SK-N-SH treated with all-trans-retinoic acid at 6 μM for 48 hours (cell line): ENCODE measurements around the gene RALGPS1.
A peak's percentile ranks its signal among the peaks of the same experiment; 100 is the strongest.

Experiments used
- ATAC-seq: fragments of 200-7000 bp; cut with Tn5 transposase; 3 replicates; pipeline ENCODE4 v1.9.1; 2020; ENCODE audit warnings: mild to moderate bottlenecking, moderate library complexity
- ARNTL ChIP-seq: fragments of 450-650 bp; formaldehyde crosslinking; IDR thresholded peaks from 2 replicates; pipeline ENCODE4 v1.5.0; 2020; ENCODE audit warnings: low read depth, mild to moderate bottlenecking, moderate library complexity, borderline replicate concordance
- BACH2 ChIP-seq: fragments of 250-450 bp; sonication (Bioruptor Pico); IDR thresholded peaks from 2 replicates; pipeline ENCODE4 v1.9.0; 2021; ENCODE audit warnings: mild to moderate bottlenecking, borderline replicate concordance
- CREB5 ChIP-seq: fragments of 250-450 bp; sonication (Bioruptor Pico); IDR thresholded peaks from 2 replicates; pipeline ENCODE4 v1.5.1; 2020; ENCODE audit warnings: low read depth, mild to moderate bottlenecking, moderate library complexity
- CSDC2 ChIP-seq: fragments of 250-450 bp; sonication (Bioruptor Pico); IDR thresholded peaks from 2 replicates; pipeline ENCODE4 v1.5.0; 2020; ENCODE audit warnings: mild to moderate bottlenecking, moderate library complexity
- ESRRG ChIP-seq: fragments of 250-450 bp; sonication (Bioruptor Pico); IDR thresholded peaks from 2 replicates; pipeline ENCODE4 v1.6.1; 2021; ENCODE audit warnings: mild to moderate bottlenecking
- GLIS3 ChIP-seq: fragments of 250-450 bp; sonication (Bioruptor Pico); IDR thresholded peaks from 2 replicates; pipeline ENCODE4 v1.5.0; 2020; ENCODE audit warnings: mild to moderate bottlenecking, moderate library complexity
- ISL1 ChIP-seq: fragments of 250-450 bp; sonication (Bioruptor Pico); IDR thresholded peaks from 2 replicates; pipeline ENCODE4 v2.1.2; 2022; ENCODE audit warnings: mild to moderate bottlenecking, moderate library complexity
- OSR1 ChIP-seq: fragments of 250-450 bp; sonication (Bioruptor Pico); IDR thresholded peaks from 2 replicates; pipeline ENCODE4 v1.8.0; 2022; ENCODE audit warnings: moderate library complexity, mild to moderate bottlenecking, inconsistent platforms
- POU6F1 ChIP-seq: fragments of 250-450 bp; sonication (Bioruptor Pico); IDR thresholded peaks from 2 replicates; pipeline ENCODE4 v1.8.0; 2021; ENCODE audit warnings: low read depth, mild to moderate bottlenecking, moderate library complexity, borderline replicate concordance
- PPARA ChIP-seq: fragments of 250-450 bp; sonication (Bioruptor Pico); IDR thresholded peaks from 2 replicates; pipeline ENCODE4 v1.5.0; 2020; ENCODE audit warnings: mild to moderate bottlenecking, borderline replicate concordance
- RARB ChIP-seq: fragments of 250-450 bp; sonication (Bioruptor Pico); IDR thresholded peaks from 2 replicates; pipeline ENCODE4 v1.8.0; 2021; ENCODE audit warnings: mild to moderate bottlenecking, moderate library complexity
- TCF4 ChIP-seq: fragments of 250-450 bp; sonication (Bioruptor Pico); IDR thresholded peaks from 2 replicates; pipeline ENCODE4 v1.8.0; 2021; ENCODE audit warnings: mild to moderate bottlenecking, moderate library complexity, borderline replicate concordance
- TOX ChIP-seq: fragments of 250-450 bp; sonication (Bioruptor Pico); IDR thresholded peaks from 2 replicates; pipeline ENCODE4 v1.8.0; 2021; ENCODE audit warnings: mild to moderate bottlenecking, moderate library complexity, borderline replicate concordance
- TSHZ2 ChIP-seq: fragments of 250-450 bp; sonication (Bioruptor Pico); IDR thresholded peaks from 2 replicates; pipeline ENCODE4 v1.5.0; 2020; ENCODE audit warnings: mild to moderate bottlenecking, moderate library complexity
- ZC3H10 ChIP-seq: fragments of 250-450 bp; sonication (Bioruptor Pico); IDR thresholded peaks from 2 replicates; pipeline ENCODE4 v1.5.1; 2021; ENCODE audit warnings: mild to moderate bottlenecking, moderate library complexity
- ZFP3 ChIP-seq: fragments of 250-450 bp; sonication (Bioruptor Pico); IDR thresholded peaks from 2 replicates; pipeline ENCODE4 v1.5.0; 2020; ENCODE audit warnings: mild to moderate bottlenecking, moderate library complexity
- ZNF8 ChIP-seq: fragments of 450-650 bp; formaldehyde crosslinking; IDR thresholded peaks from 2 replicates; pipeline ENCODE4 v1.5.0; 2020; ENCODE audit warnings: mild to moderate bottlenecking, moderate library complexity

RALGPS1 gene

GRCh38 chr9:127011772-127012171, 97.2 kb downstream of the RALGPS1 start:
- no peak for TF ChIP-seq ZC3H10 (CRISPR knock-in tag)
- no peak for TF ChIP-seq BACH2
- TF ChIP-seq CREB5 (CRISPR knock-in tag), result no peak
- no peak for ATAC-seq

- no peak for ATAC-seq
- no peak for TF ChIP-seq ZNF8 (CRISPR knock-in tag)
- TF ChIP-seq ARNTL (CRISPR knock-in tag), result no peak
- TF ChIP-seq TCF4 (CRISPR knock-in tag), result no peak
- no peak for TF ChIP-seq GLIS3 (CRISPR knock-in tag)
- TF ChIP-seq CSDC2, result no peak
- no peak for TF ChIP-seq ISL1 (CRISPR knock-in tag)
- no peak for TF ChIP-seq CREB5 (CRISPR knock-in tag)
- TF ChIP-seq, all 23 proteins: peak for 0
These were observed 97.7 kb downstream of the RALGPS1 start for GRCh38 chr9:127012250-127012649.

- TF ChIP-seq CREB5 (CRISPR knock-in tag) (no peak), GLIS3 (CRISPR knock-in tag) (no peak), ISL1 (CRISPR knock-in tag) (no peak), ZFP3 (CRISPR knock-in tag) (no peak), TOX (CRISPR knock-in tag) (no peak), ARNTL (CRISPR knock-in tag) (no peak), BACH2 (no peak), TSHZ2 (CRISPR knock-in tag) (no peak), ZC3H10 (CRISPR knock-in tag) (no peak), ZNF8 (CRISPR knock-in tag) (no peak), TCF4 (CRISPR knock-in tag) (no peak), PPARA (CRISPR knock-in tag) (no peak), RARB (no peak)
- ATAC-seq, result peak; percentile 12; the same call in 2 of the 3 replicates
These were observed 99.0 kb downstream of the RALGPS1 start for GRCh38 chr9:127013597-127013996.

- peak; percentile 97 for ATAC-seq
These were observed 99.8 kb downstream of the RALGPS1 start for GRCh38 chr9:127014216-127014909.

GRCh38 chr9:127014910-127015540, 100.4 kb downstream of the RALGPS1 start:
- TF ChIP-seq ESRRG (no peak), OSR1 (CRISPR knock-in tag) (no peak), POU6F1 (CRISPR knock-in tag) (no peak)
- no peak for ATAC-seq

More at GRCh38 chr9:127014216-127014909, 99.8 kb downstream of the RALGPS1 start:
- TF ChIP-seq TCF4 (CRISPR knock-in tag) (peak; percentile 28; the same call in 1 of the 2 replicates), ISL1 (CRISPR knock-in tag) (0 out of 2 replicates have a peak, but pooled peaks have one; percentile 30), OSR1 (CRISPR knock-in tag) (no peak)
